ENCODE measurements around the gene FOXB1.

The FOXB1 gene

DNA sequence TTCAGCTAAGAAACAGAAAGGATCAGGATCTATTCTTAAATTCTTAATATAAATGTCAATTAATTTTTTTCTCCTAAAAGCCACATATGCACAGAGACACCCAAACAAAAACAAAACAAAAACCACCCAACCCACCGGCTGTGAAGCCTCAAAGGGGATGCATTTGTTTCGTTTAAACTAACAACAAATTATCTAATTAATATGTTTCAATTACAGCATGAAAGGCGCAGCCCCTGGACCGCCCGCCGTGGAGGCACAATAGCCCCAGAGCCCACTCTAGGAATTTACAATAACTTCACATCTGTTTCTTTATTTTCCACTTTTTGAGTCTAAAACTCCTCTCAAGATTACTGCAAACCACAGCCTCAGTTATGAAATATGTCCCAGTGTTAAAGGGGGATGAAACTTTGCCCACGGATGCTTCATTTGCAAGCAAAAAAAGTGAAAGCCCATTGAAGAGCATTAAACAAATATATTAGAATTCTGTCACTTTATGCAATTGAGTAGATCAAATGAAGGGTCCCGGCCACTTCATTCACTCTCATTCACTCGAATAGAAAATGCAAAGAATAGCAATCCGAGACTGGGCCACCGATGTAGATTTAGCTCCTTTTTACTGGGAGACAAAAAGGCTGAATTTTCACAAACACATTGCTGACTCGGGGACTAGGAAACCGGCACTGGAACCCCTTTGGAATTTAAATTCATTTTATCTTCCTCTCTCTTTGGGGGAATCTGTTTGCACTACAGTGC, 6.0 kb downstream of the FOXB1 start:
- no peak overlapping the region for H3K4me3 ChIP-seq (ENCODE audit: low read depth, low read length)
- TF ChIP-seq, protein P1, sequence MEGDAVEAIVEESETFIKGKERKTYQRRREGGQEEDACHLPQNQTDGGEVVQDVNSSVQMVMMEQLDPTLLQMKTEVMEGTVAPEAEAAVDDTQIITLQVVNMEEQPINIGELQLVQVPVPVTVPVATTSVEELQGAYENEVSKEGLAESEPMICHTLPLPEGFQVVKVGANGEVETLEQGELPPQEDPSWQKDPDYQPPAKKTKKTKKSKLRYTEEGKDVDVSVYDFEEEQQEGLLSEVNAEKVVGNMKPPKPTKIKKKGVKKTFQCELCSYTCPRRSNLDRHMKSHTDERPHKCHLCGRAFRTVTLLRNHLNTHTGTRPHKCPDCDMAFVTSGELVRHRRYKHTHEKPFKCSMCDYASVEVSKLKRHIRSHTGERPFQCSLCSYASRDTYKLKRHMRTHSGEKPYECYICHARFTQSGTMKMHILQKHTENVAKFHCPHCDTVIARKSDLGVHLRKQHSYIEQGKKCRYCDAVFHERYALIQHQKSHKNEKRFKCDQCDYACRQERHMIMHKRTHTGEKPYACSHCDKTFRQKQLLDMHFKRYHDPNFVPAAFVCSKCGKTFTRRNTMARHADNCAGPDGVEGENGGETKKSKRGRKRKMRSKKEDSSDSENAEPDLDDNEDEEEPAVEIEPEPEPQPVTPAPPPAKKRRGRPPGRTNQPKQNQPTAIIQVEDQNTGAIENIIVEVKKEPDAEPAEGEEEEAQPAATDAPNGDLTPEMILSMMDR (IDR thresholded peaks at IDR 0.05; ENCODE audit: low read depth, low read length, missing control alignments) = no peak
- DNase-seq (ENCODE audit: low read depth) = no peak

DNA sequence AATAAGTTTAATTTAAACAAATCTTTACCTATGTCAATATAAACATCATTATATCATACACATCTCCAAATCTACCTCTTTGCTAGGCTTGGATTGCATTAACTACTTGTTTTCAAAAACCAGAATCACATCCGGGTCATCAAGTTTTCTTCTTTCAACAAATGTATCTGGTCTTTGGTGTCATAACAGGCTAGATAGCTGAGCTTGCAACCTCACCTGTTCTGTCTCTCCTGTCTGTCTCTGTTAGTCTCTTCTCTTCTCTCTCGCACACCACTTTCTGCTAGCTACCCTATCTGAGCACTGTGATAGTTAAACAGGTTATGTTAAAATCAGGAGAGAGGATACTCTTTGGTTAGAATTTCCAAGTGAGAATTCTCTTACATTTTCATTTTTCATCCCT, 6.7 kb downstream of the FOXB1 start:
- TF ChIP-seq, protein P1 (IDR thresholded peaks at IDR 0.05; ENCODE audit: low read depth, low read length, missing control alignments) = no peak
- no peak for DNase-seq (ENCODE audit: low read depth)
- no peak overlapping the region for H3K4me3 ChIP-seq (ENCODE audit: low read depth, low read length)

DNA sequence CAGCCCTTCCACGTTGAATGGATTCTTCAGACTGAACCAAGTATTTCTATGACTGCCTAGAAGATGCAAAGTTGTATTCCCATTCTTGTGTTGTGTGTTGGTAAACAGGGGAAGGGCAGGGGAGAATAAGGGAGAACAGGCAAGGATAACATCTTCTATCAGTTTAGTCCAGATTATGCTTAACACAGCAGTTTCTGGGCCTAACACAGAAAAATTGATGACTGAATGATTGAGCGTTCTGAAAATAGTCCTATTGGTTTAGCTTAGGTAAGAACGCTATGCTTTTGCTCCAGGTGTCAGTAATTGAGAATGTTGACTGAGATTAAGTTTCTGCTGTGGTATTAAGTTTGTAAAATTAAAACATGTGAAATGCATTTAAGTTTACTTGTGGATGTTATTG, 8.6 kb downstream of the FOXB1 start:
- no peak overlapping the region for H3K4me3 ChIP-seq (ENCODE audit: low read depth, low read length)
- DNase-seq (ENCODE audit: low read depth) = no peak
- TF ChIP-seq, protein P1 (IDR thresholded peaks at IDR 0.05; ENCODE audit: low read depth, low read length, missing control alignments) = no peak

DNA sequence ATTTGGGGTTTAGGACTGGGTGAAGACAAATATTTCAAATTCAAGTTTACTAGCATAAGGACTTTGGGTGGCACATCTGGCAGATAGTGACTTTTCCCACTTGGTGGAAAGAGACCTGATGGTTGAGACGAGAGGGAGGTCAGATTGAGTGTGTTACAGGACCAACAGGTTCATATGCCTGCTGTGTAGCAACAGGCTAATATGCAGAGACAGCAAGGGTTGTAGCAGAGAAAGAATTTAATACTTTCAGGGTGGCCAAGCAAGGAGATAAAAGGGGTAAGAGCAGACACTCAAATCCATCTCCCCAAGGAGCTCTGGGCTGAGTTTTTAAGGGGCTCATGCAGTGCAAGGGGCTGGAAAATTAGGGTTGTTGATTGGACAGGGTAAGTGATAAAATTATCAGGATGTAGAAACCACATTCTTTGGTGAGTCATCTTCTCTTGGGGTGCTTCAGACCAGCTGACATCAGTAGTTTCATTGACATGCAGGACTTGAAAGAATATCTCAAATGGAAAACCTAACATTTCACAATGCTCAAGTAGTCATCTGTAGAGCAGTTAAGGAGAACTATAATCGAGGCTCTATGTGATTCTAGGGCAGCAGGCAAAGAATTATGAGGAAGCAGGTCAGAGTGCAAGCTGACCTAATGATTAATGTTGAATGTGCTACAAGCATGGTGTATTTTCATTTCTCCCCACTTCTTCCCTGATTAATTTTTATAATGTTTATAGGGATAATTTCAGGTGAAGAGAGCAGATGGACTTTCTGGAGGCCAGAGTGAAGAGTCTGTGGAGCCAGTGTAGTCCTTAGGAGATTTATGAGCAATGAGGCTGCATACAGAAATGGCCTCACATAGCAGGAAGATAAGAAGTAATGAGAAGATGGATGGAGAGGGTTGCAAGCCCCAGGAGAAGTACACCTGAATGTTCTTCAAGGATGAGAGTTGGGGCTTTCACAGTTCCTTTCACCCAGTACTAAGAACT, 13.7 kb downstream of the FOXB1 start:
- TF ChIP-seq, protein P1 (IDR thresholded peaks at IDR 0.05; ENCODE audit: low read depth, low read length, missing control alignments) = no peak
- H3K4me3 ChIP-seq (ENCODE audit: low read depth, low read length) = no peak overlapping the region
- no peak for DNase-seq (ENCODE audit: low read depth)

DNA sequence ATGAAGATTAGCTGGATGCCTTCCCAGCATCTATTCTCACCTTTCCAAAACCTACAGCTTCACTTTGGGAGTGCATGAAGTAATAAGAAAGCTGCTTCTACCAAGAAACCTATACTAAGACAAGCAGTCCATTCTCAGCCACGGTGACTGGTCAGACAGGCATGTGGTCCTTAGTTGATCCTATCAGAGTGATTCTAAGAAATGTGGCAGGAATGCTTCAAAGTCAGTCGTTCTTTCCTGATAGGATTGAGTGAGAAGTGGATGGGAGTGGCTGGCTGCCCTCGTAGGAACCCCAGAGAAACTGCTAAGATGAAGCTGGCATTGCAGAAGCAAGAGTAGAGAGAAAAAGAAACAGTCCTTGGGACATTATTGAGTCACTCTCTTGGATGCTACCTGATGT, 16.6 kb downstream of the FOXB1 start:
- H3K4me3 ChIP-seq (ENCODE audit: low read depth, low read length) = no peak overlapping the region
- TF ChIP-seq, protein P1 (IDR thresholded peaks at IDR 0.05; ENCODE audit: low read depth, low read length, missing control alignments) = no peak

GRCh38 chr15:60021589-60022378, 17.7 kb downstream of the FOXB1 start:
- no peak for DNase-seq (ENCODE audit: low read depth)
- H3K4me3 ChIP-seq (ENCODE audit: low read depth, low read length) = no peak overlapping the region
- TF ChIP-seq, protein P1 (IDR thresholded peaks at IDR 0.05; ENCODE audit: low read depth, low read length, missing control alignments) = no peak

More for the DNA sequence above, 16.6 kb downstream of the FOXB1 start:
- no peak for DNase-seq (ENCODE audit: low read depth)
